HepG2 (cell line): ENCODE data around the gene FALEC. TPM values are rescaled to one million over a fixed set of nuclear protein-coding genes. Genes with fewer than 3 reads are reported as not detected.

Source experiments
- AGO1 ChIP-seq: fragments of 200-400 bp; formaldehyde crosslinking; IDR thresholded peaks from 2 replicates; pipeline ENCODE4 v1.6.1; 2017; ENCODE audit warnings: mild to moderate bottlenecking, low read depth, low read length, moderate library complexity; ENCODE audit not compliant: poor library complexity, severe bottlenecking
- ARID2 ChIP-seq: sonication (generic); formaldehyde crosslinking; IDR thresholded peaks from 2 replicates; pipeline ENCODE4 v1.8.1; 2022; ENCODE audit warnings: mild to moderate bottlenecking, missing genetic modification reagents, borderline replicate concordance
- BATF2 ChIP-seq: sonication (generic); formaldehyde crosslinking; IDR thresholded peaks from 2 replicates; pipeline ENCODE4 v1.8.0; 2022; ENCODE audit warnings: mild to moderate bottlenecking, missing genetic modification reagents, moderate library complexity
- CHD4 ChIP-seq: fragments of 200-600 bp; sonication (generic); IDR thresholded peaks from 2 replicates; pipeline ENCODE4 v1.7.0; 2017; ENCODE audit warnings: mild to moderate bottlenecking, low read length, borderline replicate concordance
- CREB1 ChIP-seq, 2 experiments: fragments of 450-650 bp in 1 of 2; IDR thresholded peaks; 2 replicates each; pipeline ENCODE4 v1.6.1; 2016 to 2017; ENCODE audit warnings: control low read depth in 1 of 2, mild to moderate bottlenecking in 1 of 2, missing compliant biosample characterization in 1 of 2, missing genetic modification characterization in 1 of 2
- E2F5 ChIP-seq: sonication (generic); formaldehyde crosslinking; conservative IDR thresholded peaks from 2 replicates; pipeline ENCODE4 v1.4.0; 2020; ENCODE audit warnings: missing genetic modification reagents
- ETV5 ChIP-seq: IDR thresholded peaks from 2 replicates; pipeline ENCODE4 v1.6.1; 2018; ENCODE audit warnings: missing biosample characterization, missing genetic modification reagents, inconsistent platforms, borderline replicate concordance
- FOSL2 ChIP-seq: sonication (generic); formaldehyde crosslinking; IDR thresholded peaks from 2 replicates; pipeline ENCODE4 v1.4.0; 2020; ENCODE audit warnings: missing genetic modification reagents
- HIC2 ChIP-seq: sonication (generic); formaldehyde crosslinking; IDR thresholded peaks from 2 replicates; pipeline ENCODE4 v1.9.0; 2022; ENCODE audit warnings: low read depth, missing genetic modification reagents
- JUND ChIP-seq: sonication (generic); formaldehyde crosslinking; IDR thresholded peaks from 2 replicates; pipeline ENCODE4 v1.8.0; 2022; ENCODE audit warnings: mild to moderate bottlenecking, missing genetic modification reagents
- KLF16 ChIP-seq, 2 experiments: sonication (generic) in 1 of 2; formaldehyde crosslinking in 1 of 2; IDR thresholded peaks; 2 replicates each; pipeline versions ENCODE4 v1.6.1 to v1.8.0; 2016 to 2023; ENCODE audit warnings: missing genetic modification reagents in 2 of 2, missing compliant biosample characterization in 1 of 2
- NFRKB ChIP-seq: fragments of 450-650 bp; IDR thresholded peaks from 2 replicates; pipeline ENCODE4 v1.6.1; 2017
- PAF1 ChIP-seq: IDR thresholded peaks from 2 replicates; pipeline ENCODE4 v1.6.1; 2016; ENCODE audit warnings: missing genetic modification reagents, missing compliant biosample characterization
- SMARCE1 ChIP-seq: fragments of 450-650 bp; IDR thresholded peaks from 2 replicates; pipeline ENCODE4 v1.6.1; 2017; ENCODE audit warnings: borderline replicate concordance
- TERF1 ChIP-seq: sonication (generic); formaldehyde crosslinking; IDR thresholded peaks from 2 replicates; pipeline ENCODE4 v1.8.0; 2022; ENCODE audit warnings: mild to moderate bottlenecking, missing genetic modification reagents, moderate library complexity
- TRAFD1 ChIP-seq: sonication (generic); formaldehyde crosslinking; IDR thresholded peaks from 2 replicates; pipeline ENCODE4 v1.5.1; 2020; ENCODE audit warnings: missing genetic modification reagents, mild to moderate bottlenecking, borderline replicate concordance
- ZNF282 ChIP-seq: fragments of 450-650 bp; IDR thresholded peaks from 2 replicates; pipeline ENCODE4 v1.6.1; 2018; ENCODE audit not compliant: partially characterized antibody
- ZNF326 ChIP-seq: sonication (generic); formaldehyde crosslinking; IDR thresholded peaks from 2 replicates; pipeline ENCODE4 v1.4.0; 2020; ENCODE audit warnings: missing genetic modification reagents, borderline replicate concordance
- ZNF549 ChIP-seq: sonication (generic); formaldehyde crosslinking; IDR thresholded peaks from 2 replicates; pipeline ENCODE4 v1.5.0; 2020; ENCODE audit warnings: missing genetic modification reagents
- ZNF563 ChIP-seq: sonication (generic); formaldehyde crosslinking; IDR thresholded peaks from 2 replicates; pipeline ENCODE4 v1.8.0; 2022; ENCODE audit warnings: mild to moderate bottlenecking, moderate library complexity, missing genetic modification reagents
- ZNF670 ChIP-seq: sonication (generic); formaldehyde crosslinking; IDR thresholded peaks from 2 replicates; pipeline ENCODE4 v1.8.0; 2022; ENCODE audit warnings: mild to moderate bottlenecking, missing genetic modification reagents, borderline replicate concordance
- ZNF75D ChIP-seq: sonication (generic); formaldehyde crosslinking; IDR thresholded peaks from 2 replicates; pipeline ENCODE4 v1.8.1; 2023; ENCODE audit warnings: missing genetic modification reagents, mild to moderate bottlenecking, borderline replicate concordance
- ZNF773 ChIP-seq: sonication (generic); formaldehyde crosslinking; IDR thresholded peaks from 2 replicates; pipeline ENCODE4 v1.4.0; 2020; ENCODE audit warnings: missing genetic modification reagents, borderline replicate concordance
- ZSCAN22 ChIP-seq: sonication (generic); formaldehyde crosslinking; IDR thresholded peaks from 2 replicates; pipeline ENCODE4 v1.4.0; 2020; ENCODE audit warnings: mild to moderate bottlenecking, missing genetic modification reagents
- polyA plus RNA-seq, 8 experiments: library from polyadenylated mRNA; depleted of rRNA in 3 of 8; stranded (reverse) in 7 of 8; unstranded in 1 of 8; fragments of >200 nt; fragmentation: Illumina TruSeq in 4 of 8; extraction: Trizol in 4 of 8; gene quantifications; 2 replicates each; pipeline versions ENCODE4 v1.2.1 to v1.2.3, GENCODE V29; 2011 to 2016; ENCODE audit warnings: low read depth in 4 of 8, missing spikeins in 1 of 8, mixed read lengths in 1 of 8; ENCODE audit not compliant: insufficient read depth in 1 of 8
- total RNA-seq, 5 experiments: library from RNA; depleted of rRNA; stranded (reverse); fragments of >200 nt; fragmentation: Illumina TruSeq; extraction: Trizol; gene quantifications; 2 replicates each; pipeline ENCODE4 v1.2.3, GENCODE V29; 2016; ENCODE audit warnings: low read depth in 1 of 5

The FALEC gene
- total and polyA plus RNA-seq, 2 of the 13 experiments (the other 11 are each of a cell fraction or from before 2014, with no cell fraction given): 0.33 to 0.71 TPM

GRCh38 chr1:150552128-150552910 is 36.8 kb downstream of the FALEC start (continued):
- TF ChIP-seq AGO1 (no peak), CHD4 (no peak), ZNF282 (no peak), JUND (CRISPR knock-in tag) (no peak), E2F5 (CRISPR knock-in tag) (no peak), ZNF549 (CRISPR knock-in tag) (no peak), ZNF773 (CRISPR knock-in tag) (no peak), ZSCAN22 (CRISPR knock-in tag) (no peak), ZNF326 (CRISPR knock-in tag) (no peak), HIC2 (CRISPR knock-in tag) (0 out of 2 replicates have a peak, but pooled peaks have one; percentile 38), NFRKB (no peak), ARID2 (CRISPR knock-in tag) (no peak), TRAFD1 (CRISPR knock-in tag) (no peak), FOSL2 (CRISPR knock-in tag) (peak; percentile 69), ZNF563 (CRISPR knock-in tag) (no peak), ZNF670 (peak; percentile 69; the same call in 1 of the 2 replicates), PAF1 (no peak), BATF2 (CRISPR knock-in tag) (no peak), SMARCE1 (no peak), ETV5 (CRISPR knock-in tag) (peak; percentile 77; the same call in 1 of the 2 replicates), CREB1 (IDR thresholded peaks at IDR 0.05) (no peak), CREB1 (CRISPR knock-in tag; IDR thresholded peaks at IDR 0.05) (no peak), ZNF75D (CRISPR knock-in tag) (no peak), TERF1 (CRISPR knock-in tag) (no peak), KLF16 (CRISPR knock-in tag; IDR thresholded peaks at IDR 0.05) (peak in 1 of 2 experiments; percentile 80; a peak in 2 of 4 replicates)
